ENCODE data around the gene FAM98B.

Gene FAM98B

GRCh38 chr15:38441130-38441519, 12.8 kb upstream of the FAM98B start:
- Histone ChIP-seq H3K36me3 (ENCODE audit: control insufficient read depth, insufficient read depth, low read length) (no peaks in the 10 kb centered on the region), H3K79me2 (no peaks in the 10 kb centered on the region), H3K4me3 (ENCODE audit: low read depth, low read length) (no peak overlapping the region), H3K4me1 (peaks cover 3% of the 10 kb centered on the region), H3K27me3 (ENCODE audit: control insufficient read depth, insufficient read depth, low read length) (no peaks in the 10 kb centered on the region), H3K4me2 (ENCODE audit: low read length) (no peak overlapping the region), H3K9me3 (ENCODE audit: control insufficient read depth, low read length) (no peaks in the 10 kb centered on the region), H3K27ac (no peak overlapping the region), H2AFZ (peak overlapping the region; percentile 61), H3K9ac (no peak overlapping the region)
- no peak for TF ChIP-seq CTCF (IDR thresholded peaks at IDR 0.05)

GRCh38 chr15:38454696-38455090, 766 bp downstream of the FAM98B start:
- H2AFZ ChIP-seq: peak overlapping the region; percentile 71
- H3K4me3 ChIP-seq (ENCODE audit: low read depth, low read length): peak overlapping the region; percentile 93
- H3K9ac ChIP-seq: no peak overlapping the region
- H3K79me2 ChIP-seq: peaks cover 13% of the 10 kb centered on the region
- no peaks in the 10 kb centered on the region for H3K9me3 ChIP-seq (ENCODE audit: control insufficient read depth, low read length)
- H3K27ac ChIP-seq: peak overlapping the region; percentile 80
- H3K36me3 ChIP-seq (ENCODE audit: control insufficient read depth, insufficient read depth, low read length): no peaks in the 10 kb centered on the region
- no peaks in the 10 kb centered on the region for H3K4me1 ChIP-seq
- no peak for TF ChIP-seq CTCF (IDR thresholded peaks at IDR 0.05)
- H3K4me2 ChIP-seq (ENCODE audit: low read length): peak overlapping the region; percentile 78
- no peaks in the 10 kb centered on the region for H3K27me3 ChIP-seq (ENCODE audit: control insufficient read depth, insufficient read depth, low read length)

GRCh38 chr15:38455092-38455491, 1.2 kb downstream of the FAM98B start:
- H3K9ac ChIP-seq: no peak overlapping the region
- H3K4me3 ChIP-seq (ENCODE audit: low read depth, low read length): peak overlapping the region; percentile 93
- H3K27ac ChIP-seq: no peak overlapping the region
- H2AFZ ChIP-seq: no peak overlapping the region
- H3K4me2 ChIP-seq (ENCODE audit: low read length): peak overlapping the region; percentile 78
- H3K4me1 ChIP-seq: no peaks in the 10 kb centered on the region
- H3K27me3 ChIP-seq (ENCODE audit: control insufficient read depth, insufficient read depth, low read length): no peaks in the 10 kb centered on the region
- no peak for TF ChIP-seq CTCF (IDR thresholded peaks at IDR 0.05)
- no peaks in the 10 kb centered on the region for H3K9me3 ChIP-seq (ENCODE audit: control insufficient read depth, low read length)
- no peaks in the 10 kb centered on the region for H3K36me3 ChIP-seq (ENCODE audit: control insufficient read depth, insufficient read depth, low read length)
- peaks cover 13% of the 10 kb centered on the region for H3K79me2 ChIP-seq

GRCh38 chr15:38458646-38459045, 4.7 kb downstream of the FAM98B start:
- no peak overlapping the region for H3K4me2 ChIP-seq (ENCODE audit: low read length)
- no peak overlapping the region for H2AFZ ChIP-seq
- H3K27me3 ChIP-seq (ENCODE audit: control insufficient read depth, insufficient read depth, low read length): no peaks in the 10 kb centered on the region
- TF ChIP-seq CTCF (IDR thresholded peaks at IDR 0.05): no peak
- no peak overlapping the region for H3K27ac ChIP-seq
- no peaks in the 10 kb centered on the region for H3K9me3 ChIP-seq (ENCODE audit: control insufficient read depth, low read length)
- H3K36me3 ChIP-seq (ENCODE audit: control insufficient read depth, insufficient read depth, low read length): no peaks in the 10 kb centered on the region
- H3K9ac ChIP-seq: no peak overlapping the region
- H3K79me2 ChIP-seq: peaks cover 13% of the 10 kb centered on the region
- no peak overlapping the region for H3K4me3 ChIP-seq (ENCODE audit: low read depth, low read length)
- no peaks in the 10 kb centered on the region for H3K4me1 ChIP-seq

GRCh38 chr15:38459480-38459879, 5.6 kb downstream of the FAM98B start:
- TF ChIP-seq CTCF (IDR thresholded peaks at IDR 0.05): no peak
- Histone ChIP-seq H3K79me2 (peaks cover 13% of the 10 kb centered on the region), H3K27ac (no peak overlapping the region)

More at GRCh38 chr15:38459480-38459879, 5.6 kb downstream of the FAM98B start:
- H3K27me3 ChIP-seq (ENCODE audit: control insufficient read depth, insufficient read depth, low read length): no peaks in the 10 kb centered on the region
- H3K36me3 ChIP-seq (ENCODE audit: control insufficient read depth, insufficient read depth, low read length): no peaks in the 10 kb centered on the region
- no peak overlapping the region for H3K9ac ChIP-seq
- no peaks in the 10 kb centered on the region for H3K4me1 ChIP-seq
- H3K4me2 ChIP-seq (ENCODE audit: low read length): no peak overlapping the region
- H3K9me3 ChIP-seq (ENCODE audit: control insufficient read depth, low read length): no peaks in the 10 kb centered on the region
- no peak overlapping the region for H3K4me3 ChIP-seq (ENCODE audit: low read depth, low read length)
- H2AFZ ChIP-seq: no peak overlapping the region
